Neutrophil (primary cell): ENCODE measurements around the gene CST7.

ENCODE experiments used
- H3K27ac ChIP-seq: fragments of 200-600 bp; sonication (generic); 2 replicates; pipeline ENCODE4 v1.5.1; 2016; ENCODE audit warnings: mild to moderate bottlenecking, moderate library complexity
- H3K27me3 ChIP-seq: fragments of 200-600 bp; sonication (generic); 2 replicates; pipeline ENCODE4 v1.6.0; 2016; ENCODE audit warnings: mild to moderate bottlenecking
- H3K36me3 ChIP-seq: fragments of 200-600 bp; sonication (generic); 2 replicates; pipeline ENCODE4 v1.5.1; 2017
- H3K4me1 ChIP-seq, 2 experiments: fragments of 200-600 bp in 1 of 2; sonication (generic) in 1 of 2; 1 replicate in 1 of 2; 2 replicates in 1 of 2; pipeline versions ENCODE4 v1.5.1 to v1.6.1; 2013 to 2016; ENCODE audit warnings: low read depth in 1 of 2, low read length in 1 of 2, mild to moderate bottlenecking in 1 of 2, moderate library complexity in 1 of 2; ENCODE audit not compliant: control insufficient read depth in 1 of 2, insufficient read depth in 1 of 2
- H3K4me3 ChIP-seq, 2 experiments: fragments of 200-600 bp in 1 of 2; sonication (generic) in 1 of 2; 1 replicate in 1 of 2; 2 replicates in 1 of 2; pipeline ENCODE4 v1.5.1; 2013 to 2016; ENCODE audit warnings: low read depth in 1 of 2, low read length in 1 of 2, mild to moderate bottlenecking in 1 of 2, moderate library complexity in 1 of 2
- H3K9me3 ChIP-seq: fragments of 200-600 bp; sonication (generic); 2 replicates; pipeline ENCODE4 v1.5.1; 2016
- CTCF ChIP-seq: fragments of 200-600 bp; sonication (generic); IDR thresholded peaks from 2 replicates; pipeline ENCODE4 v1.5.1; 2016; ENCODE audit warnings: antibody characterized with exemption

The CST7 gene

GRCh38 chr20:24910461-24910860 is 38.6 kb upstream of the CST7 start:
- Histone ChIP-seq H3K4me3 (no peak overlapping the region), H3K9me3 (peaks cover 7% of the 10 kb centered on the region), H3K27ac (no peak overlapping the region), H3K27me3 (no peaks in the 10 kb centered on the region), H3K36me3 (no peaks in the 10 kb centered on the region), H3K4me1 (no peaks in the 10 kb centered on the region)
- no peak for TF ChIP-seq CTCF

DNA sequence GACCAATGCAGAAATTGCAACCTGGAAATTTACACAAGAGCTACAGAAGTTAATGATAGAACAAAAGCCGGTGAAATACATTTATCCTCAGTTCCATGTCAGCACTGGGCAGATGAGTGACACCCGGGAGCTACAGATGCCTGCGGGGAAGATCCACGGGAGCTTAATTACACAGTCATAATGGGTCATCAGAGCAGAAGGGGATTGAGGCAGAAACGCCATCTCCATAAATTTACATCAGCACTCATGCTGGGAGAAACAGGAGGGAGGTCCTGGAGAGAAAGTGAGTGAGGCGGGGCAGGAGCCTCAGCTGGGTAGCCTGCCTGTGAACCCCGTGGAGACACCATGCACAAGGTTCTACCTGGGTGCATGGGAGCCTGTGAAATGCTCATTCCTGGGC is 37.6 kb upstream of the CST7 start:
- Histone ChIP-seq H3K27me3 (no peaks in the 10 kb centered on the region), H3K27ac (no peak overlapping the region), H3K4me1 (no peaks in the 10 kb centered on the region), H3K36me3 (no peaks in the 10 kb centered on the region), H3K9me3 (peaks cover 7% of the 10 kb centered on the region), H3K4me3 (no peak overlapping the region)
- TF ChIP-seq CTCF: no peak

- no peak overlapping the region for H3K4me3 ChIP-seq
- H3K27me3 ChIP-seq: peaks cover 9% of the 10 kb centered on the region
- H3K4me1 ChIP-seq: no peaks in the 10 kb centered on the region
- no peaks in the 10 kb centered on the region for H3K9me3 ChIP-seq
- no peaks in the 10 kb centered on the region for H3K36me3 ChIP-seq
- TF ChIP-seq CTCF: no peak
- H3K27ac ChIP-seq: no peak overlapping the region
Measured at GRCh38 chr20:24912397-24913075, 36.5 kb upstream of the CST7 start.

DNA sequence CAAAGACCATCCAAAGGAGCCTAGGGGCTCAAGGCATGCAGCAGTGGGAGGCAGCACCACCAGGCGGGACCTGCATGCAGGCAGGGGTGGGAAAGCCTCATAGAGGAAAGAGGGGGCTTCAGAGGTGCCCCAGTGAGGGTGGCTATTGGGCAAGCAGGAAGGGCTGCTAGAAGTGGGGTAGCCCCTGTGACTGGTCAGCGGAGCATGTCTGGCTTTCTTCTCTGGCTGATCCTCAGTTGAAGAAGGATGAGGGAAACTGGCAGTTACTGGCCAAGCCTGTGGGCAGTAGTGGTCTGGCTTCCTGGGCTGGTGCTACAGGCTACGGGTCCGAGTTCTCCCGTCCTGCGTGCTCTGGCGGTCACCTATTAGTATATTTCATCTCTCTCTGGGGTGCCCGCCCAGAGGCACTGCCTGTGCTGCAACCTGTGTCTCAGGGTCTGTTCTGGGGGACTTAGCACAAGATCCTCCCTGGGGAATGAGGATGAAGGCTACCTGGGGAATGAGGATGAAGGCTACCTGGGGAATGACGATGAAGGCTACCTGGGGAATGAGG is 35.9 kb upstream of the CST7 start:
- H3K4me1 ChIP-seq: peaks cover 0 to 3% of the 10 kb centered on the region in 2 experiments
- no peak overlapping the region for H3K27ac ChIP-seq
- TF ChIP-seq CTCF: no peak
- no peak overlapping the region for H3K4me3 ChIP-seq
- peaks cover 15% of the 10 kb centered on the region for H3K27me3 ChIP-seq
- no peaks in the 10 kb centered on the region for H3K9me3 ChIP-seq
- H3K36me3 ChIP-seq: no peaks in the 10 kb centered on the region

GRCh38 chr20:24914388-24915241 is 34.5 kb upstream of the CST7 start:
- Histone ChIP-seq H3K27me3 (peaks cover 16% of the 10 kb centered on the region), H3K4me3 (no peak overlapping the region), H3K36me3 (no peaks in the 10 kb centered on the region), H3K4me1 (peaks cover 6 to 8% of the 10 kb centered on the region in 2 experiments), H3K9me3 (no peaks in the 10 kb centered on the region), H3K27ac (no peak overlapping the region)
- TF ChIP-seq CTCF: no peak
